DOHH2 (cell line): ENCODE results near the gene SRGN.

ENCODE experiments used
- EZH2phosphoT487 ChIP-seq: fragments of 200-600 bp; sonication (generic); IDR thresholded peaks from 2 replicates; pipeline ENCODE4 v1.6.1; 2017; ENCODE audit warnings: borderline replicate concordance, mild to moderate bottlenecking, antibody characterized with exemption, low read length, moderate library complexity, mixed read lengths
- TF ChIP-seq, protein P1 (sequence below): fragments of 200-600 bp; sonication (generic); IDR thresholded peaks from one replicate; pipeline ENCODE4 v1.5.1; 2014; ENCODE audit warnings: antibody characterized with exemption, mild to moderate bottlenecking, low read depth, low read length; ENCODE audit not compliant: poor library complexity, severe bottlenecking

DNA sequence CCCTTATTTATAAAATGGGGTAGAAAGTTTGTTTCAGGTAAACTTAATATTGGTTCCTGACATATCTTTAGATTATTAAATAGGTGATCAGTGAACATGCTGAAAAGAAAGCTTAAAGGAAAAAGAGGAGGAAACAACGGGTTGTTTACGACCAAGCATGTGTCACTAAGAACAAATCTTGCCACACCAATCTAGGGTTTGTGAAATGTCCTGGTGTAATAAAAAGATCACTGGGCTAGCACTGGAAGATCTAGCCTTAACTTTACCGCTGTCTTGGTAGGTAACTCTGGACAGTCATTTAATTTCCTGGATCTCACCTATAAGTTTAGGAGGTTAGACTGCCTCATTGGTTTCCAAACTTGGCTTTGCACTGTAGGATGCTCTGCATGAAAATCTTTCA lies 55.1 kb downstream of the SRGN start:
- TF ChIP-seq, protein P1, sequence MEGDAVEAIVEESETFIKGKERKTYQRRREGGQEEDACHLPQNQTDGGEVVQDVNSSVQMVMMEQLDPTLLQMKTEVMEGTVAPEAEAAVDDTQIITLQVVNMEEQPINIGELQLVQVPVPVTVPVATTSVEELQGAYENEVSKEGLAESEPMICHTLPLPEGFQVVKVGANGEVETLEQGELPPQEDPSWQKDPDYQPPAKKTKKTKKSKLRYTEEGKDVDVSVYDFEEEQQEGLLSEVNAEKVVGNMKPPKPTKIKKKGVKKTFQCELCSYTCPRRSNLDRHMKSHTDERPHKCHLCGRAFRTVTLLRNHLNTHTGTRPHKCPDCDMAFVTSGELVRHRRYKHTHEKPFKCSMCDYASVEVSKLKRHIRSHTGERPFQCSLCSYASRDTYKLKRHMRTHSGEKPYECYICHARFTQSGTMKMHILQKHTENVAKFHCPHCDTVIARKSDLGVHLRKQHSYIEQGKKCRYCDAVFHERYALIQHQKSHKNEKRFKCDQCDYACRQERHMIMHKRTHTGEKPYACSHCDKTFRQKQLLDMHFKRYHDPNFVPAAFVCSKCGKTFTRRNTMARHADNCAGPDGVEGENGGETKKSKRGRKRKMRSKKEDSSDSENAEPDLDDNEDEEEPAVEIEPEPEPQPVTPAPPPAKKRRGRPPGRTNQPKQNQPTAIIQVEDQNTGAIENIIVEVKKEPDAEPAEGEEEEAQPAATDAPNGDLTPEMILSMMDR: no peak
- no peak for TF ChIP-seq EZH2phosphoT487
